Activated T-cell treated with anti-CD3 and anti-CD28 coated beads, Interleukin-2, amount 50 U/mL, for 72 hours (primary cell): ENCODE measurements around the gene PXDN. TPM values are rescaled to one million over a fixed set of nuclear protein-coding genes. Genes with fewer than 3 reads are reported as not detected.
"Not testable (repeated sequence)": the region's sequence is repeated elsewhere in the genome, so short reads cannot be mapped to it uniquely, and the experiment has no call there.

Source experiments
- ATAC-seq, 2 donors: fragments of 150-1000 bp; cut with Tn5 transposase; replicated peaks in 1 of 2; 2 replicates each; pipeline ENCODE4 v1.10.0; 2021; ENCODE audit warnings: moderate library complexity in 2 of 2, mild to moderate bottlenecking in 1 of 2
- DNase-seq, 2 donors: peaks; one replicate each; pipeline ENCODE4 v3.0.0; 2021 to 2022; ENCODE audit warnings: mixed read lengths in 1 of 2
- H3K27ac Mint-ChIP-seq: one replicate; pipeline ENCODE4 v1.8.0; 2022; ENCODE audit warnings: mild to moderate bottlenecking, moderate library complexity, mixed read lengths
- H3K27me3 Mint-ChIP-seq: one replicate; pipeline ENCODE4 v1.8.0; 2022; ENCODE audit warnings: low read depth, mixed read lengths
- H3K36me3 Mint-ChIP-seq, 2 donors: one replicate each; pipeline ENCODE4 v1.8.0; 2022; ENCODE audit warnings: mixed read lengths in 2 of 2, mild to moderate bottlenecking in 1 of 2; ENCODE audit not compliant: insufficient read depth in 2 of 2
- H3K4me1 Mint-ChIP-seq: one replicate; pipeline ENCODE4 v1.8.0; 2022; ENCODE audit warnings: low read depth, mixed read lengths
- H3K4me3 Mint-ChIP-seq, 2 donors: one replicate each; pipeline ENCODE4 v1.8.0; 2022; ENCODE audit warnings: mild to moderate bottlenecking in 2 of 2, mixed read lengths in 2 of 2, moderate library complexity in 2 of 2
- H3K9me3 Mint-ChIP-seq, 2 donors: one replicate each; pipeline ENCODE4 v1.8.0; 2022; ENCODE audit warnings: mixed read lengths in 2 of 2
- total RNA-seq, 2 donors: library from RNA; stranded (reverse); gene quantifications; one replicate each; pipeline ENCODE4 v1.2.3, GENCODE V29; 2022

PXDN gene
- total RNA-seq, 2 donors from 2014 or later: 0.25 to 1.8 TPM

DNA sequence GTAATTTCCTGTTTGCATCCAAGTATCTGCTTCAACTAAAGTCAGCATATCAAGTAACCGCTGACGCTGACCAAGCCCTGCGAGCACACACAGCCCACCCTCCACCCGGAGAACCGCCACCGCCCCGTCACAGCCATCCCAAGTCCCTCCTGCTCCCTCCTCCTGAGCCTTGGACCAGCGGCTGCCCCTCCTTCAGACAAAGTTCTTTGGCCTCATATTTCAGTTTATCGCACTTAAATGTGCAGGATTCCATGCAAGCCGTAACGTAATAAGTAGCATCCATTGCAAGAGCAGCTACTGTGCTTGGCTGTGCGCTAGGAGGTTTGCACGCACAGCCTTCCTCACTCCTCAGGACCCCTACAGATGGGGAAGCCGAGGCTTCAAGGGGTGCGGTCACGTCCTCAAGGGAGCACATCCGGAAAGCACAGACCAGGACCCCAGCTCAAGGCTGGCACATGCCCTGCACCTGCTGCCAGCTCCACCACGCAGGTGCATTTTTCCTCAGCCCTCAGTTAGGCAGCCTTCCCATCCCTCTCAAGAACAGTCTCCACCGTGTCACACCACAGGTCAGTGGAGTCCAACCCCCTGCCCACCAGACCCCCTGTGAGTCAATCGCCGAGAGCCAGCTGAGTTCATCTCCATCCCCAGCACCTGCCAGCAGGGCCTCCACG is 17.1 kb downstream of the PXDN start:
- H3K27ac Mint-ChIP-seq: no peak overlapping the region

DNA sequence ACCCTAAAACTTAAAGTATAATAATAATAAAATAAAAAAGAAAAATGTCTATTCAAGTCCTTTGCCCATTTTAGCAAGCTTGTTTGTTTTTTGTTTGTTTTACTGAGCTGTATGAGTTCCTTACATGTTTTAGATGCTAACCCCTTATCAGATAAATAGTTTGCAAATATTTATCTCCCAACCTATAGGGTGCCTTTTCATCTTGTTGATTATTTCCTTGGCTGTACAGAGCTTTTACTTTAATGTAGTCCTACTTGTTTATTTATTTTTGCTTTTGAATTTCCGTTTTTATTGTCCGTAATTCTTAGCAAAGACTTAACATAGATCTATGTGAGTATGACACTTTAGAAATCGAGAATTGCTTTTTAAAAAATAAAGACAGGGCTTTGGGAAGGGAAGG is 17.8 kb downstream of the PXDN start:
- no peaks in the 10 kb centered on the region for H3K4me1 Mint-ChIP-seq
- no peaks in the 10 kb centered on the region for H3K36me3 Mint-ChIP-seq
- DNase-seq: no peak
- H3K9me3 Mint-ChIP-seq: no peaks in the 10 kb centered on the region
- no peaks in the 10 kb centered on the region for H3K27me3 Mint-ChIP-seq
- H3K27ac Mint-ChIP-seq: no peak overlapping the region
- no peak for ATAC-seq
- H3K4me3 Mint-ChIP-seq: no peak overlapping the region

More for the DNA sequence above, 17.1 kb downstream of the PXDN start:
- H3K9me3 Mint-ChIP-seq: no peaks in the 10 kb centered on the region
- no peaks in the 10 kb centered on the region for H3K4me1 Mint-ChIP-seq
- no peaks in the 10 kb centered on the region for H3K36me3 Mint-ChIP-seq
- DNase-seq (no peak), ATAC-seq (no peak)
- H3K27me3 Mint-ChIP-seq: no peaks in the 10 kb centered on the region
- H3K4me3 Mint-ChIP-seq: no peak overlapping the region

DNA sequence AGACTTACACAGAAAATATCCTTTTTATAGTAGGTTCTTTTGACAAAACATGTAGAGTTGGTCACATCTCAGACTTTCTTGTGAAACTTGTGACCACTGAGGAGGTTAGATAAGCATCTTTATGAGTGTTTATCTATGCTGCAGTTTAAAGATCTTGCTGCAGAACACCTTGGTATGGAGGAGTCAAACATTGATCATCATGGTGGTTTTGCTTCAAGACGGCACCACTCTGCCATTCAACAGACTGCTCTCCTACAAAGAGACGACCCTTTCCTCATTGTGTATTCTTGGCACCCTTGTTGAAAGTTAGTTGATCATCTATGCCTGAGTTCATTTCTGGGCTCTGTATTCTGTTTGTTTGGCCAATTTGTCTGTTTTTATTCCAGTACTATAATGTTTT is 20.0 kb downstream of the PXDN start:
- ATAC-seq, H3K36me3 Mint-ChIP-seq, H3K27me3 Mint-ChIP-seq, DNase-seq, H3K4me1 Mint-ChIP-seq, H3K4me3 Mint-ChIP-seq, H3K27ac Mint-ChIP-seq, H3K9me3 Mint-ChIP-seq: not testable (repeated sequence)

DNA sequence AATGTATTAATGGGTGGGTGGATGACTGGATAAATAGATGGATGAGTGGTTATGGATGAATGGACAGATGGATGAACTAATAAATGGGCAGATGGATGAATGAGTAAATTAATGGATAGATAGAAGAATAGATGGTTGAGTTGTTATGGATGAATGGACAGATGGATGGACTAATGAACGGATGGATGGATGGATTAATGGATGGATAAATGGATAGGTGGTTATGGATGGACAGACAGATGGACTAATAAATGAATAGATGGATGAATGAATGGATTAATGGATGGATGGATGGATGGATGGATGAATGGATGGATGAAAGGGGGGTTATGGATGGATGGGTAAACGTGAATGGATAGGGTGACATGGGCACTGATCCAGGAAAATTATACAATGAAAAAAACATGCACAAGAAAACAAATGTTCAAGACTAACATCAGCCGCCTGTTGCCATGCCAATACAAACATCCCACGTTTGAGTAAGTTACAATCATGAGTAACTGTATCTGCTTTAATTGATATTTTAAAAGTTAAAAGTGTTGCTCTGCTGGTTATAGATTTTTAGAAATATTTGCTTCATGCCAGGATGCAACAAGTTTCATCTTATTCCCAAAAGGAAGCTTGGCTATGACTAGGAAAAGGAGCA is 20.8 kb downstream of the PXDN start:
- no peak for ATAC-seq
- Mint-ChIP-seq H3K4me1 (no peaks in the 10 kb centered on the region), H3K36me3 (no peaks in the 10 kb centered on the region), H3K27ac (no peak overlapping the region), H3K4me3 (no peak overlapping the region), H3K9me3 (no peaks in the 10 kb centered on the region), H3K27me3 (no peaks in the 10 kb centered on the region)
- no peak for DNase-seq

DNA sequence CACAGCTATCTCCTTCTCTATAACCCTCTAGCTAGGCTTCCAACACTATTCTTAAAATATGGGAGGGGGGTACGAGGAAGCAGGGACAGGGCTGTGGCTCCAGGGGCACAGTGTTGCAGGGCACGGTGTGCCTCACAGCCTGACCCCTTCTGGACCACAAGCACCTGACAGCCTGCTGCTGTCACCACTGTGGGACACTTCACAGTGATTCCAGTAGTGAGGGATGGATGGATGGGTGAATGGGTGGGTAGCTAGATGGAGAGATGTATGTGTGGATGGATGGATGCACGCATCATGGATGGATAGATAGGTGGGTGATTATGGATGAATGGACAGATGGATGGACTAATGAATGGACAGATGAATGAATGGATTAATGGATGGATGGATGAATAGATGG is 21.6 kb downstream of the PXDN start:
- Mint-ChIP-seq H3K27ac (no peak overlapping the region), H3K4me3 (no peak overlapping the region), H3K27me3 (no peaks in the 10 kb centered on the region), H3K4me1 (no peaks in the 10 kb centered on the region), H3K36me3 (no peaks in the 10 kb centered on the region), H3K9me3 (peaks cover 4 to 7% of the 10 kb centered on the region in 2 donors)
- DNase-seq: no peak
- no peak for ATAC-seq

DNA sequence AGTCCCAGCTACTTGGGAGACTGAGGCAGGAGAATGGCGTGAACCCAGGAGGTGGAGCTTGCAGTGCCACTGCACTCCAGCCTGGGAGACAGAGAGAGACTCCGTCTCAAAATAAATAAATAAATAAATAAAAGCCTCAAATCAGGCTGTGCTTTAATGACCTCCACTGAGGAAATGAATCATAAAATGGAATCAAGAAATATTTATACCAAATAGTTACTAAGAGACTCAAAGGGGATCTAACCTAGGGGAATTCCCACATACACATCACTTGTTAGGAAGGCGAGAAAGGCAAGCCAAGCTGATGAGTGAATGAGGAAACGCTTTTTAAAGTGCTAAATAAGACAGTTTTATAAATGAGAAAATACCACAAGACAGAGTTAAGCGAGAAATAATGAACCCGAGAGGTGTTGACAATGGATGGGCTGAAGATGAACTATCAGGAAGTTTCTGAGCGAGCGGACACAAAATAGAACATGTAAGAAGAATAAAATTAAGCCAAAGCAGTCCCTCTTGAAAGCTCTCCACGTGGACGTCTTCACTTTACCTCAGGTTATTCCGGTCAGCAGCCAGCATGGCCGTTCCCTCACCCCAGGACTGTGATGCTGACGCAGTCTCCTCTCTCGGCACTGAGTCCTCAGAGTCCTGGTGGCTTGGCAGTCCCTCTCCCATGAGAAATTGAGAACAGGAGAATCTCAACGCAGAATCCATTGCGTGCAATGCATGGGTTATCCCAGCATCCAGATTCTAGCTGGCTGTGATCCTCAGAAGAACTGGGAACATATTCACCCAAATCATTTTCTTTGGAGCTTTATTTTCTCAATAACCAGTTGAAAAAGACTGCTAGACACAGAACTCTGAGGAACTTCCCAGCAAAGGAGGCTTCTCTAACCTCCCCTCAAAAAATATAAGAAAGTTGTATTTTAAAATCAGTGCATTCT is 22.3 kb downstream of the PXDN start:
- no peak for ATAC-seq
- no peaks in the 10 kb centered on the region for H3K27me3 Mint-ChIP-seq
- no peak for DNase-seq
- H3K9me3 Mint-ChIP-seq: peaks cover 6 to 7% of the 10 kb centered on the region in 2 donors
- H3K4me1 Mint-ChIP-seq: no peaks in the 10 kb centered on the region
- no peaks in the 10 kb centered on the region for H3K36me3 Mint-ChIP-seq
- no peak overlapping the region for H3K4me3 Mint-ChIP-seq
- H3K27ac Mint-ChIP-seq: no peak overlapping the region

DNA sequence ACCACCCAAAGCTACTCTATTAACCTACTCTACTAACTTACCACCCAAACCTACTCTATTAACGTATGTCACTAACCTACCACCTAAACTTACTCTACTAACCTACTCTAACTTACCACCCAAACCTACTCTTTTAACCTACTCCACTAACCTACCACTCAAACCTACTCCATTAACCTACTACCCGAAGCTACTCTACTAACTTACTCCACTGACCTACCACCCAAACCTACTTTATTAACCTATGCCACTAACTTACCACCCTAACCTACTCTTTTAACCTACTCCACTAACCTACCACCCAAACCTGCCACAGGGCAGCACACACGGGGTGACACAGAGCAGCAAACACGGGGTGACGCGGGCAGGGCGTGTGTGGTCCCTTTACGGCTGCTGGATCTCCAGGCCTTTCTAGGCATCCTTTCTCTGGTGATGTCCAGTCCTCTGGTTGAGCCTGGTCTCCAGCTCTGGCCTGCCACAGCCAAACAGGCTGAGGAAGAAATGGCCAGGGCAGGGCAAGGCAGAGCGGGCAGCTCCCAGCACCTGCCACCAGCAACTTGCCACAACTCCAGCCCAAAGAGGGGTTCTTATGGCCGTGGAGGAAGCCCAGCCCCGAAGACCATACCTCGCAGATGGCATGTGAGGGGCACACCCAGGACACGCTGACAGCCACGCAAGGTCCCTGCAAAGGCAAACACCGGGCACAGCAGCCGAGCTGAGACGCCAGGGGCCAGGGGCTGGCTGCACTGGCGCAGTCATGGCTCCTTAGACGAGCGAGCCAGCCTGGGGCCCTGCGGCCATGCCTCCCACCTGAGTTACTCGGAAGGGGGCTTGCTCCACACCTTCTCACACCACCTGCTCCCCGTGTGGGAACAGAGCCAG is 25.7 kb downstream of the PXDN start:
- ATAC-seq: no peak
- no peaks in the 10 kb centered on the region for H3K36me3 Mint-ChIP-seq
- peaks cover 6 to 7% of the 10 kb centered on the region in 2 donors for H3K9me3 Mint-ChIP-seq
- no peak overlapping the region for H3K4me3 Mint-ChIP-seq
- H3K27me3 Mint-ChIP-seq: no peaks in the 10 kb centered on the region
- no peaks in the 10 kb centered on the region for H3K4me1 Mint-ChIP-seq
- DNase-seq: no peak
- no peak overlapping the region for H3K27ac Mint-ChIP-seq

DNA sequence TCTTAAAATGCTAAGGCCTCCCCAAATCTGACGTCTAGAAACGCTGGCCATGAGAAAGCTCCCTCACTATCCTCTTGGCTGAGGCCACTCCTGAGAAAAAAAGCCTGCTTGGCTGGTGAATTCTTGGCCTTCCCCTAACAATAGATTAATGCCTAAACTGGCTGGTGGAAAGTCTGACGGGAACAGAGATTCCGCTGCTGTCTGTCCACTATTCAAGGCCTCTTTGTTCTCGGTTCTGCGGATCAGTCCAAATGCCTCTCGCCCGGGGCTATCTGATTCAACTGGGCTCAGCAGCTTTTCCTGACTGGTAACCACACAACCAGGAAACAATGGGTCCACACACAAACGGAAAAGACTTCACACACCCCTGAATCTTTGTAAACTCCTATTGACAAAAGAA is 27.2 kb downstream of the PXDN start:
- DNase-seq (no peak), ATAC-seq (no peak)
- Mint-ChIP-seq H3K9me3 (peaks cover 6 to 7% of the 10 kb centered on the region in 2 donors), H3K36me3 (no peaks in the 10 kb centered on the region), H3K4me1 (no peaks in the 10 kb centered on the region), H3K27me3 (no peaks in the 10 kb centered on the region), H3K4me3 (no peak overlapping the region), H3K27ac (no peak overlapping the region)

DNA sequence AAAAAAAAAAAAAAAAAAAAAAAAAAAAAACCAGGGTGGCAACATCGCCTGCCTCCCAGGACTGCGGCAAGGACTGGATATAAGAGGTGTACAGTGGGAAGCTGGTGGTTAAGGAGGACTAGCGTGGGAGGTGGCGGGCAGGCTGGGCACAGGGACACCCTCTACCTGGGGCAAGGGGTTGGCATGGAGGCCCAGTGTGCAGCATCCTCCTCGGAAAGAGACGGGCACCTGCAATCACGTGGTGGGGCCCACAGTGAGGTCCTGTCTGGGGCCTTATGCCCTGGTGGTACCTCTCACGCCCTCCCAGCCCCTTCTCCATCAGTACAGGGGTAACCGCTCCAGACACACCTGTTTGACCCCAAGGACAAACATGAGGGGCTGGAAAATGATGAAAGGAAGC is 27.9 kb downstream of the PXDN start:
- ATAC-seq (no peak), DNase-seq (no peak)
- Mint-ChIP-seq H3K27me3 (no peaks in the 10 kb centered on the region), H3K36me3 (no peaks in the 10 kb centered on the region), H3K27ac (no peak overlapping the region), H3K9me3 (peaks cover 6 to 7% of the 10 kb centered on the region in 2 donors), H3K4me1 (no peaks in the 10 kb centered on the region), H3K4me3 (no peak overlapping the region)

DNA sequence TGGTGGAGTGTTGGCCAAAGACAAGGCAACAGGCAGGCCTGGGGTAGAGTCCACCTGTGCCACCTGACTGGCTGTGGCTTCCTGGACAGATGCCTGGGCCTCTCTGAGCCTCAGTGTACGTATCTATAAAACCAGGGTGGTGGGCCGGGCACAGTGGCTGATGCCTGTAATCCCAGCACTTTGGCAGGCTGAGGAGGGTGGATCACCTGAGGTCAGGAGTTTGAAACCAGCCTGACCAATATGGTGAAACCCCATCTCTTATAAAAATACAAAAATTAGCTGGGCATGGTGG is 28.4 kb downstream of the PXDN start:
- DNase-seq, H3K36me3 Mint-ChIP-seq, H3K27ac Mint-ChIP-seq, H3K4me1 Mint-ChIP-seq, H3K27me3 Mint-ChIP-seq, H3K9me3 Mint-ChIP-seq, H3K4me3 Mint-ChIP-seq, ATAC-seq: not testable (repeated sequence)

DNA sequence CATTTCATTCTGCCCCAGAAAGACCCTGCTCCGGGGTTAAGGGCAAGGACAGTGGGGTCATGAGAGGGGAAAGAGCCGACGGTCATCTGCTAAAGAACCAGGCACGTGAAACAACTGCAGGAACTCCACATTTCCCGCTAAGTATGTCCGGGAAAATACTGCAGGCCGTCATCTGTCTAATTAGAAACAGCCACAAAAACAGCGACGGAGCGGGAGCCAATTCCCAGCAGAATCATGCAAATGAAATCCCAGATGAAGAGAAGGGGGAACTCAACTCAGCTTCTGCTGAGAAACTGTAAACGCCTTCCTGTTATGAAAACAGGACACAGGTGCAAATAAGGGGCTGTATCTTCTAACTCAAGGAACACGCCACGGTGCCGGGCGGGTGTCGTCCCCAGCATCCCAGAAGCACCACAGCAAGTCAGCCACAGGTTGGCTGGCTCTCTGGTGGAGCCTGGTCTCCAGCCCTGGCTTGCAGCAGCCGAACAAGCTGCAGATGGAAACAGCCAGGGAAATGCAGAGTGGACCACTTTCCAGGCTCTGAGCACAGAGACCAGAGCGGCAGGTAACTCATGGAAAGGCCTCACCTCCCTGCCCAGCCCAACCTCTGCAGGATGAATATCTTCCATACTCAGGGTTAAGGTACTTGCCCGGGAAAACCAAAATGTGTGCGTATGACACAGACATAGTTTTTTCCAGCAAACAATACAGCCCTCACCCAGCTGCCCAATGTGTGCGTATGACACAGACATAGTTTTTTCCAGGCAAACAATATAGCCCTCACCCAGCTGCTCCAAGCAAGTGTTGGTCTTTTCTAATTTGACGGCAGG is 28.9 kb downstream of the PXDN start:
- H3K4me1 Mint-ChIP-seq: no peaks in the 10 kb centered on the region
- H3K4me3 Mint-ChIP-seq: no peak overlapping the region
- H3K27me3 Mint-ChIP-seq: no peaks in the 10 kb centered on the region
- no peak overlapping the region for H3K27ac Mint-ChIP-seq
- no peaks in the 10 kb centered on the region for H3K36me3 Mint-ChIP-seq
- peaks cover 6 to 7% of the 10 kb centered on the region in 2 donors for H3K9me3 Mint-ChIP-seq
- ATAC-seq (no peak), DNase-seq (no peak)
